ENCODE results near the gene AK5.

- TF ChIP-seq CTCF (conservative IDR thresholded peaks at IDR 0.05; ENCODE audit: low read length) (no peak), EZH2phosphoT487 (IDR thresholded peaks at IDR 0.05; ENCODE audit: borderline replicate concordance) (no peak)
These were observed 36.0 kb upstream of the AK5 start for GRCh38 chr1:77245830-77246229.

All from Loucy (cell line).